B cell (primary cell): ENCODE results near the gene PC.

ENCODE experiments used
- EZH2 ChIP-seq: IDR thresholded peaks from 2 replicates; pipeline ENCODE4 v1.6.1; 2012; ENCODE audit warnings: borderline replicate concordance, low read depth, mild to moderate bottlenecking, moderate library complexity, low read length; ENCODE audit not compliant: insufficient read depth, poor library complexity, severe bottlenecking
- TF ChIP-seq, protein P1 (sequence below): fragments of 200-600 bp; IDR thresholded peaks from one replicate; pipeline ENCODE4 v1.8.0; 2022; ENCODE audit warnings: antibody characterized with exemption, mild to moderate bottlenecking

DNA sequence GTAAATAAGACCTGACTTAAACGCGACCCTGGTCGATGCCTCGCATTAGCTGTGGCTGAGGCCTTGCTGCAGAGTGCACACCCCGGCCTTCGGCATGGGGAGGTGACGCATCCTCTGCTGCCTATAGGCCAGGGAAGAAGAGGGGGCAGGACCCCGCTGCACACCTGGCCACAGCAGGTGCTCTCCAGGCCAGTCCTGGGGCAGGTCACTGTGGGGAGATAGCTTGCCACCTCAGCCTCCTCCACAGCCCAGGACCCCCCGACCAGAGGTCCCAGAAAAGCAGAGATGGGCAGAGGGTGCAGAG, 88.7 kb downstream of the PC start:
- TF ChIP-seq, protein P1, sequence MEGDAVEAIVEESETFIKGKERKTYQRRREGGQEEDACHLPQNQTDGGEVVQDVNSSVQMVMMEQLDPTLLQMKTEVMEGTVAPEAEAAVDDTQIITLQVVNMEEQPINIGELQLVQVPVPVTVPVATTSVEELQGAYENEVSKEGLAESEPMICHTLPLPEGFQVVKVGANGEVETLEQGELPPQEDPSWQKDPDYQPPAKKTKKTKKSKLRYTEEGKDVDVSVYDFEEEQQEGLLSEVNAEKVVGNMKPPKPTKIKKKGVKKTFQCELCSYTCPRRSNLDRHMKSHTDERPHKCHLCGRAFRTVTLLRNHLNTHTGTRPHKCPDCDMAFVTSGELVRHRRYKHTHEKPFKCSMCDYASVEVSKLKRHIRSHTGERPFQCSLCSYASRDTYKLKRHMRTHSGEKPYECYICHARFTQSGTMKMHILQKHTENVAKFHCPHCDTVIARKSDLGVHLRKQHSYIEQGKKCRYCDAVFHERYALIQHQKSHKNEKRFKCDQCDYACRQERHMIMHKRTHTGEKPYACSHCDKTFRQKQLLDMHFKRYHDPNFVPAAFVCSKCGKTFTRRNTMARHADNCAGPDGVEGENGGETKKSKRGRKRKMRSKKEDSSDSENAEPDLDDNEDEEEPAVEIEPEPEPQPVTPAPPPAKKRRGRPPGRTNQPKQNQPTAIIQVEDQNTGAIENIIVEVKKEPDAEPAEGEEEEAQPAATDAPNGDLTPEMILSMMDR = no peak
- TF ChIP-seq EZH2 = no peak
